Coronary artery (tissue), 2 donors: Measurements from ENCODE around the gene EFCAB14.
A peak's percentile ranks its signal among the peaks of the same experiment; 100 is the strongest.
"Not testable (repeated sequence)": the region's sequence is repeated elsewhere in the genome, so short reads cannot be mapped to it uniquely, and the experiment has no call there.

Experiments used
- DNase-seq: peaks from one replicate; pipeline ENCODE4 v3.0.0-alpha.2; 2017; ENCODE audit warnings: low spot score
- H3K27ac ChIP-seq, 2 donors: fragments of 200-600 bp; sonication (generic); one replicate each; pipeline ENCODE4 v1.5.1; 2016 to 2019
- H3K4me3 ChIP-seq: fragments of 200-600 bp; sonication (generic); 2 replicates; pipeline ENCODE4 v1.5.1; 2016; ENCODE audit warnings: mild to moderate bottlenecking, moderate library complexity
- CTCF ChIP-seq: fragments of 200-600 bp; sonication (generic); IDR thresholded peaks from one replicate; pipeline ENCODE4 v1.5.1; 2019; ENCODE audit warnings: antibody characterized with exemption

Gene EFCAB14

GRCh38 chr1:46721686-46722205 is 2.8 kb upstream of the EFCAB14 start:
- DNase-seq: no peak
- no peak for TF ChIP-seq CTCF
- Histone ChIP-seq H3K27ac (no peak overlapping the region), H3K4me3 (no peak overlapping the region)

GRCh38 chr1:46721204-46721603 is 2.3 kb upstream of the EFCAB14 start:
- no peak for TF ChIP-seq CTCF
- no peak overlapping the region for H3K4me3 ChIP-seq
- H3K27ac ChIP-seq: no peak overlapping the region
- no peak for DNase-seq

GRCh38 chr1:46720319-46720718 is 1.4 kb upstream of the EFCAB14 start:
- H3K27ac ChIP-seq, DNase-seq: not testable (repeated sequence)

GRCh38 chr1:46719689-46720088 is 775 bp upstream of the EFCAB14 start:
- Histone ChIP-seq H3K27ac (peak overlapping the region; percentile 65 to 91), H3K4me3 (peak overlapping the region; percentile 98)
- DNase-seq: no peak
- no peak for TF ChIP-seq CTCF

More at GRCh38 chr1:46720319-46720718, 1.4 kb upstream of the EFCAB14 start:
- H3K4me3 ChIP-seq: not testable (repeated sequence)

GRCh38 chr1:46718340-46718726 is 581 bp downstream of the EFCAB14 start:
- TF ChIP-seq CTCF: no peak
- Histone ChIP-seq H3K27ac (peak overlapping the region; percentile 65 to 91), H3K4me3 (peak overlapping the region; percentile 98)
- DNase-seq: no peak

GRCh38 chr1:46717654-46718053 is 1.3 kb downstream of the EFCAB14 start:
- peak overlapping the region in 1 of 2 donors; percentile 65 for H3K27ac ChIP-seq
- peak overlapping the region; percentile 98 for H3K4me3 ChIP-seq
- no peak for TF ChIP-seq CTCF
- no peak for DNase-seq

- no peak for TF ChIP-seq CTCF
- no peak for DNase-seq
- Histone ChIP-seq H3K27ac (no peak overlapping the region), H3K4me3 (no peak overlapping the region)
Observed at GRCh38 chr1:46714976-46715375, 3.9 kb downstream of the EFCAB14 start.

- no peak for DNase-seq
- no peak for TF ChIP-seq CTCF
- H3K4me3 ChIP-seq: no peak overlapping the region
- H3K27ac ChIP-seq: no peak overlapping the region
Observed at GRCh38 chr1:46708121-46708520, 10.8 kb downstream of the EFCAB14 start.
